NCI-H774 (cell line): ENCODE data around the gene MESP2.

Experiments used
- DNase-seq: peaks from one replicate; lab custom pipeline; 2025; lab: John Stamatoyannopoulos, UW

MESP2 gene

DNA sequence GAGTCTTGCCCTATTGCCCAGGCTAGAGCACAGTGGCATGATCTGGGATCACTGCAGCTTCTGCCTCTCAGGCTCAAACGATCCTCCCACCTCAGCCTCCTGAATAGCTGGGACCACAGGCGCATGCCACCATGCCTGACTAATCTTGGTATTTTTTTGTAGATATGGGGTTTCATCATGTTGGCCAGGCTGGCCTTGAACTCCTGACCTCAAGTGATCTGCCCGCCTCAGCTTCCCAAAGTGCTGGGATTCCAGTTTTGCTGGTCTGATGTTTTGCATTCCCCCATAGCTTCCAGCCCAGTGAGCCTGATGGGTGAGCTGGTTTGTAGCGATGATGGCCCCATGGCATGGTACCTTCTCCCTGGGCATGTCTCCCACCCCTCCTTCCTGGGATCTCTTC is 20.4 kb upstream of the MESP2 start:
- no peak for DNase-seq

DNA sequence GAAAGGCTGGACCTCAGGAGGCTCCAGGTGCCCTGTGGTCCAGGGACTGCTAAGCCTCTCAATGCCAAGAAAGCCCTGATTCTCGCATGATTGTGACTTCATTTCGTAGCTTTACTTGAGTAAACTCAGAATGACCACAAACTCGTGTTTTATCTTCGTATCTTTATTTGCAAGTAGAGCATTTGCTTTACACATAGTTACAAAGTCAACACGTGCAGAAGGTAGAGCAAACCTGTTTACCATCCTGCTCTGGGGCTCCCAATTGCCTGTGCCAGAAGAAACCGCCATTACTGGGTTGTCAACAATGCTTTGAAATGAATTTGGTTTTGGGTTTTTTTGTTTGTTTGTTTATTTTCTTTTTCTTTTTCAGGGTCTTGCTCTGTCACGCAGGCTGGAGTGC is 19.2 kb upstream of the MESP2 start:
- DNase-seq, result no peak

DNA sequence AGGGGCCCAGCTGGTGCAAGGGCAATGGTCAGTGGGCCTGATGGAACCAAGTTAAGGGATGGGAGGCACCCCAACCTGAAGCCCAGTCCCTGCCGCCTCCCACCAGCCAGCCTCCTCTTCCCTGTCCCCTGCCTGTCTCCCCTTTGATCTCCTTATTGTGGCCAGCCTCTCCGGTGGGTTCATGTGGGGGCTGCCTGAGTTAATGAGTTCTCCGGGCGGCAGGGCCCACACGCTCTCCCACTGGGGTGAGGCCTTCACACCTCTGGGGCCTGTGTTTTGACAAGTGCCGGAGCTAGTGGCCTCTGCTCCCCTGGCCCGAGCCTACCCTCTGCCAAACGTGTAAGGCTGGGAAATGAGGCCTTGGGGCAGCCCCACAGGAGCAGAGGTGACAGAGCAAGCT is 17.8 kb upstream of the MESP2 start:
- no peak for DNase-seq

DNA sequence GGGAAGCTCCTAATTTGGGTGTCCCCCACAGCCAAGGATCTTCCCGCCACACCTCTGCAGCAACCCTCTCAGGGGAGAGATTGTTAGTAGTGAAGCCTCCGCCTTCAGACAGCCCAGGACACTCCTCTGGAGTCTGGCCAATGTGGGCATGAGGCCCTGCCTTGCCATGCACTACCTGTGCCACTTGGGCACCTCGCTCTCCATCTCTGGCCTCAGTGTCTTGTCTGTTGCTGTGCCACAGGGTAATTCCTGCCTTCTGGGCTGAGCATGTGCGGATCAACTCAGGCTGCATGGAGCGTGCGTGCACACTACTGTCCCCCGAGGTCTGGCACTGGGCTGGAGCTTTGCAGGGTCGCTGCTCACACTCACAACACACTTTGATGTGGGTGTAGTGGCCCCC is 17.2 kb upstream of the MESP2 start:
- no peak for DNase-seq

DNA sequence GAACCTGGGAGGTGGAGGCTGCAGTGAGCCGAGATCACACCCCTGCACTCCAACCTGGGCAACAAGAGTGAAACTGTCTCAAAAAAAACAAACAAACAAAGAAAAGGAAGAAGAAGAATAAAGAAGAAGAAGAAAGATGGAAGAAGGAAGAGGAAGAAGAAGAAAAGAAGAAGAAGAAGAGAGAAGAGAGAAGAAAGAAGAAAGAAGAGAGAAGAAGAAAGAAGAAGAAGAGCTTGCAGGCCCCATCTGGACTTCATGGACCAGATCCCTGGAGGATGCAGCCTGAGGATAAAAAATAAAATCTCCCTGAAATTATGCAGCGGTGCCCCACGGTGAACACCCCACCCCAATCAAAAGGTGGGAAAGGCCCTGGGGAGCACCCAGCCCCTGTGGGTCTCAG is 16.3 kb upstream of the MESP2 start:
- no peak for DNase-seq

DNA sequence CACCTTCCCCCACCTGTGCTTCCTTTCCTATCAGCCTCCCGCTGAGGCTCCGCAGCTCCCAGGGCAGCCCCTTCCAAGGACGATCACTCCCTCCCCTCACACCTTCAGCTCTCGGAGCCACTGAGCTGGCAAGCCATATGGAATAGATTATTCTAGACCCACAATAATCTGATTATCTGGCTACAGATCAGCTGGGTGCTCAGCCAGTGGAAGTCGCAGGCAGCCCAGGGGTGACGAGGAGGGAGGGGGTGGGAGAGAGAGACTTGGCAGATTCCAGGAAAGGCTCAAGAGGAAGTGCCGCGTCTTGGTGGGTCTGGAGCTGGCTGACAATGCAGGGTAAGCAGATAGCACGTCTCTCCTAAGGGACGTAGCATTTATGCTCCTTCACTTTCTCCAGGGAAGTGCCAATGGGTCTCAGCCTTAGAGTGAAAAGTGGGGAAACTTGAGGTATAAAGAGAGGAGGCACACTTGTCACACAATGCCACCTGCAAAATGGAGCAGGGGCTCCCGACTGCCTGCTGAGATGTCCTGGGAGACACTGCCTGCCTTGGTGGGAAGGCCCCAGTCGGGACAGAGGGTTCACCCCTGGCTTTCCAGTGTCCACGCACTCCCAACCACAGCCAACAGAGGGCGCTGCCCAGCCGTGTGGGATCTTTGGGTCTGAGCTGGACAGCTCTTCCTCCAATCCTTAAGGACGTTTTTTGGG is 15.7 kb upstream of the MESP2 start:
- DNase-seq, result peak; percentile 49

DNA sequence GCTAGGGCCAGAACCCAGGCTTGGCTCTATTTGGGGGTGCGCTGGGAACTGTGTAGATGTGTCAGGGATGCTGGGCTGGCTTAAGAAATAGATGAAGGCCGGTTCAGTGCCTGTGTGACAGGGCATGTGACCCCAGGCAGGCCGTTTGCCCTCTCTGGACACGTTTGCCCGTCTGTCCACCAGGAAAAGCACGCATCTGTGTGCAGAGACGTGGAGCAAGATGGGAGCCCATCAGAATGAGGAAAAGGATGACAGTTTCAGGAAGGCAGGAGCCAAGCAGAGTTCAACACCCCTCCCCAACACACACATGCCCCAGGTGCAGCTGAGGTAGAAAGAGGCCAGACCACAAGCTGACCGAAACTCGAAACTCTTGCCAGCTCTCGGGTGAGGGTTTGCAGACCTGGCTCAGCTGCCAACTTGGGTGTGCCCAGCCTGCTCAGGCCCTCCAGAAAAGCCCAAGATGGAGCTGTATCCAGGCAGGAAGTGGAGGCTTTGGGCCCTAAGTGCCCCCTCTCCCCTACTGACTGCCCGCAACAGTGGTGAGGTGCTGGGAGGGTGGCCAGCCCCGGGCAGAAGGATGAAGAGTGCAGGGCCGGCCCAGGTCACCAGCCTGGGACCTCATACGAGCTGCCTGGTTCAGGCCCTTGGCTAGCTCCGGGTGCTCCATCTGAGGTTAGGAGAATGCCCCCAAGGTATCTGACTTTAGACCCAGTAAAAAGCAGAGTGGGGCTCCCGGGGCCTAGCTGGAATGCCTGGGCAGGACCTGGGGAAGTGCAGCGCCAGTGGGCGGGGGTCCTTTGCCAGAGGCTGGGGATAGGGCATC is 14.9 kb upstream of the MESP2 start:
- no peak for DNase-seq

DNA sequence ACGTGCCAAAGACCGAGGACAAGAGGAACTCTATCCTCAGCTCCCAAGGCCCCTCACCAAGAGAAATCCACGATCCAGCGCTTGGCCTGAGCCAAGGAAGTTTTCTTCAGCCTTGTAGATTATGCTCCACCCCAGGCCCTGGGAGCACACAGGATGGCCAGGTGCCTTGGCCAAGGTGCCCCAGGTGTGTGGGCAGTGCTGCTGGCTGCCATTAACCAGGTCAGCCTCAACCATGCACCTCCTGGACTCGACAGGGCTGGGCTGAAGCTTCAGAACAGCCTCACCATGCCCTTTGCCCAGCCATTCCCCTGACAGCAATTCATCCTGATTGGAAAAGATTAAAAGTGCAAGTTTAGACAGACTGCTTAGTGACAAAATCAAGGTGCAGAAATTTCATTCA is 14.2 kb upstream of the MESP2 start:
- no peak for DNase-seq

DNA sequence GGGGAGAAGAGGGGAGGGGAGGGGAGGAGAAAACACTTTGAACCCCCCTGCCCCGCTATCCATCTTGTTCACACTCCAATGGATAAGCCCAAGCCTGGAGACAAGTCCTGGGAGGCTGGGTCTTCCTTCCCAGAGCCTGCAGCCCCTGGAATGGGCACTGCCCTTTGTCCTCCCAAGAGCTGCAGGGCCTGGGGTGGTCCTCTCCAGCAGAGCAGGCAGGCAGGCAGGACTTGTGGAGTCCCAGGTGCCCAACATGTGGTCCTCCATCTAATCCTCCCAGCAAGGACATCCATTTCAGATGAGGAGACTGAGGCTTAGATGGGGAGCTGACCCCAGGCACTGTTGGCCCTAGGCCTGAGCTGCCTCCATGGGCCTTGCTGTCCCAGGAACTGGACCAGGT is 10.4 kb upstream of the MESP2 start:
- DNase-seq, result no peak

DNA sequence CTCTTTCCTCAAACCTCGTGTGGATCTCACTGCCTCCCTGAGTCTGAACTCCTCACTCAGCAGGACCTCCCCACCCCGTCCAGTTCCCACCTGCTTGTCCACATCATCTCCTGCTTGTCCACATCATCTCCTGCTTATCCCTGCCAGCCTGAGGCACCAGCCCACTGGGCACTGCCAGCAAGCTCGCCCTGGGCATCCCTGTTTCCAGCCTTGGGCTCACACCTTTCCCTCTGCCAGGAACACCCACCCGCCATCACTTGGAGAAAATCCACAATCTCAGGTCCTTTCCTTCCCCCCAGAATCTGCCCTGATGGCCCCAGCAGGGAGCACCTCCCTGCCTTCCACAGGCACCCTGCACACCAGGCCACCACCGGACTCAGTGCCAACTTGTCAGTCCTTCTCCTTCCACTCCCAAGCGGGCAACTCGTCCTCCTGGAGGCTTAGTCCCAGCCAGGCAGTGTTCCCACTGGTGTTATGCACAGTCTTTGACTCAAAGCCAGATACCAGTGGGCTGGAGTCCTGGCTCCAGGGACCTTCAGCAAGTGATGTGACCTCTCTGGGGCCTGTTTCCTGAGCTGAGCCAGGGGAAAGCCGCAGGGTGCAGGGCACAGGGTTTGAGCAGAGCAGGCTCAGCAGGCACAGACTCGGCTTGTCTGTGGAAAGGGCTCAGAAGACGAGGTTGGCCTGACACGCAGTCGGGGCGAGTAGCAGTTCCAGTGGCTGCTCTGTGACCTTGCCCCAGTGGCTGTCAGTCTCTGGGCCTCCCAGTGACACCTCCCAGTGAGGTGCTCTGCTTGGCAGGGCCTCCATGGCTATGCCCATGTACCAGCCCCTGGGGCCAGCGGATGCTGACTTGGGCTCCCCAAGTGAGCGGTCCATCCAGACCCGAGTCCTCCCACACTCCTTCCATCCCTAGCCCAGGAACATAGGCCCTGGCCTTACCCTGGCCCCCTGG is 9.5 kb upstream of the MESP2 start:
- no peak for DNase-seq

DNA sequence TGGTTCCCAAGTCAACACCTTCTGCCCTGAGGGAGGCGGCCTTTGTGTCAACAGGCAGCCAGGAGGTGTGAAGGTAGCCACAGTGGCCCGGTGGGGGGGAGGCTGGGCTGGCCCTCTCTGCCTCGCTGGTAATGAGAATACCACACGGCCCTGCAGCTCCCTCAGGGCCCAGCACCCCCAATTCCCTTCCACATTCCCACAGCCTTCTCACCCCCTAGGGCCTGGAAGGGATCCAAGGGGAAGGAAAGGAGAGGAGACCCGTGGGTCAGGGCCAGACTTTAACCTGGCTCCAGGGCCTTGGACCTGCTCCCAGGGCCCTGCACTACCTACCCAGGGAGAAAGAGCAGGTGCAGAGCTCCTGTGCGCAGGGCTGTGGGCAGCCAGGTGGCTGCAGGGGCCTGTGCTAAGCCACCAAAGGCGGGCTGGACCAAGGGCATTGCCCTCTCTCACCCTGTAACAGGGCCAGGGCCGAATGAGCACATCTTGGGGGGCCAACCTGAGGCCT is 8.7 kb upstream of the MESP2 start:
- no peak for DNase-seq

DNA sequence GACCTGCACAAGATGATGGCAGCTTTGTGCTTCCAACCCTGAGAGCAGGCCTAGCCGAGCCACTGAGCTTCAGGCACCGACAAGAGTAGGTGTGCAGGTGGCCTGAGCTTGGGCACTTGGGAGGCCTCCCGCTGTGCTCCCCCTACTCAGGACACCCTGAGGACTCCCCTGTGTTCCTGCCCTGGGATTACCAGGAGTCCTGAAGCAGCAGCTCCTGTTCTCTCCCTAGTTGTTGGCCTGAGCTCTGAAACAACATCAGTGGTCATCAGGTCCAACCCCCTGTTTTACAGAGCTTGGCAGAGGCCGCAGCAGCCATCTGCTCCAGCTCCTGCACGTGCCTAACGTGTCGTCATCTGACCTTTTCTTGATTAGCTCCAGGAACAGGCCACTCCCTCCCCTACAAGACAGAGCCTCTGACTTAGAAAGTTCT is 8.0 kb upstream of the MESP2 start:
- no peak for DNase-seq

DNA sequence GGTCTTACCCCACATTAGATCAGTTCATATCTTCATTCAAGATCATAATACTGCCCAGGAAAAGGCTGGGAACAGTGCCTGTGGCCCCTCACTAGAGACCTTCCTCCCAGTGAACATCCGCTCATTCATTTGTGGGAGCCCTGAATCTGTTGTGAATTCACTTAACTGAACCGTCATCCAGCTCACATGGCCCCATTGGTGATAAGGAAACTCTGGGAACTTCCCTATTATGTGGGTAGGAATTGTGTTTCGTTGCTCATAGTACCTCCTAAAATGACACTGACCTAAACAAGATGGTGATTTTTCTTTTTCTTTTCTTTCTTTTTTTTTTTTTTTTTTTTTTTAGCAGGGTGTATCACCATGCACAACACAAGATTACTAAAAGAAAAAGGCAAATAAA is 6.8 kb upstream of the MESP2 start:
- DNase-seq, result no peak

DNA sequence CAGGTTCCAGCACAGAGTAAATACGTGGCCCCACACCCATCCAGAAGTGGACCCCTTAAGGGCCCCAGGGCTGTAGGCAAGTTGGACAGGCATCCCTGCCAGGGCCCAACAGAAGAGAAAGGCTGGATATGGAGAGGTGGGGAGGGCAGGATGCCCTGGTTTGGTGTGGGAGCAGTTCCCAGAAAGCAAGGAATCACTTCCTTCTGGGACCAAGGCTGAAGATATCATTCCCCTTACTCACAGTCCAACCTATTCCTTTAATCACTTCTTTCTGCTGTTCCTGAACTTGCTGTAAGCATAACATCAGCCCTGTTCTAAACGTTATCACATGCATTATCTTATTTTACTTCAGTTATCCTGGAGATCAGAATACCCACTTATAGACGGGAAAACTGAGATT is 6.1 kb upstream of the MESP2 start:
- no peak for DNase-seq

DNA sequence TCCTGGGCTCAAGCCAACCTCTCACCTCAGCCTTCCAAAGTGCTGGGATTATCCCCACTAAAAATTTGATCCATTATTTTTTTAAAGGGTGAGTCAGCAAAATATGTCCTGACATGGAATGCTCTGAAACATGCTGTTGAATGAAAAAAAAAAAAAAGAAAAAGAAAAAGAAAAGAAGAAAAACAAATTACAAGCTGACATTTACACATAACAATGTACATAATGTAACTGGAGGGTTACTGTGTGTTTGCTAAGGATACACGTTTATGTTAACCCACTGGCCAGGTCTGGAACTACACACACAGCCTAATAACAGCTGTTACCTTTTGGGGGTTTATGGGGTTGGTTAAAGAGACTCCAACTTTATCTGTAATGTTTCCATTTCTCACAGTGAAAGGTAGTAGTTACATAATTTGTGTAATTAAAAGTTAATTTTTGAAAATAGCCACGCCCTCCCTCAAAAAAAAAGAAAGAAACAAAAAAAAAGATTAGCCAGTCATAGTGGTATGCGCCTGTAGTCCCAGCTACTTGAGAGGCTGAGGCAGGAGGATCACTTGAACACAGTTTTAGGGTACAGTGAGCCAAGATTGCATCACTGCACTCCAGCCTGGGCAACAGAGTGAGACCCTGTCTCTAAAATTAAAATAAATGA is 3.1 kb upstream of the MESP2 start:
- no peak for DNase-seq

DNA sequence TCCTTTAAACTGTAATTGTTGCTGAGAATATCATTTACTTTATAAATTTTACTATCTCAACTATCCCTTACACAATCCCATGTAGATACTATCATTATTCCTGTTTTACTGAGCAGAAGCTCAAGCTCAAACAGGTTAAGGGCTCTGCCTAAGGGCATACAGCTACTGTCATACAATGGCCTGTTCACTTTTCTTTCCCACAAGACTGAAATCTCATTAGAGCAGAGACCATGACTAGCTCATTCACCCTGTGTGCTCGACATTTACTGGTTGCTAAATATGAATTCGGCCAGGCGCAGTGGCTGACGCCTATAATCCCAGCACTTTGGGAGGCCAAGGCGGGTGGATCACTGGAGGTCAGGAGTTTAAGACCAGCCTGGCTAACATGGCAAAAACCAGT is 1.6 kb upstream of the MESP2 start:
- DNase-seq, result no peak

DNA sequence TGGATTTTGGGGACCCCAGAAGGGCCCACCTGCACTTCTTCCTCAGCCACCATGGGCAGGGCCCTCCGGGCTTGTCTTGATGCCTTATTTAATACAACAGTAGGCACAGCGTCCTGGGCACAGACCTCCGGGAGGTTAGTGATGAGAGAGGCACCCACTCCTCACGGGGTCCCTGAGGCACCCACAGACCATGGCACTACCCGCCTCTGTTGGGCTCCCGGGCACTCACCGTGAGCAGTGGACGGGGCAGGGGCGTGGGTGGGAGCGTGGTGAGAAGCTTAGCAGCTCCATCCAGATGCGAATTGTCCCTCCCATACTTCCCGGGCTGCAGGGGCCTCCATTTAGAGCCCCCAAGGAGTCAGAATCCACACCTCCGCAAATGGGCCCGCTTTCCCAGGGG is 317 bp upstream of the MESP2 start:
- no peak for DNase-seq

DNA sequence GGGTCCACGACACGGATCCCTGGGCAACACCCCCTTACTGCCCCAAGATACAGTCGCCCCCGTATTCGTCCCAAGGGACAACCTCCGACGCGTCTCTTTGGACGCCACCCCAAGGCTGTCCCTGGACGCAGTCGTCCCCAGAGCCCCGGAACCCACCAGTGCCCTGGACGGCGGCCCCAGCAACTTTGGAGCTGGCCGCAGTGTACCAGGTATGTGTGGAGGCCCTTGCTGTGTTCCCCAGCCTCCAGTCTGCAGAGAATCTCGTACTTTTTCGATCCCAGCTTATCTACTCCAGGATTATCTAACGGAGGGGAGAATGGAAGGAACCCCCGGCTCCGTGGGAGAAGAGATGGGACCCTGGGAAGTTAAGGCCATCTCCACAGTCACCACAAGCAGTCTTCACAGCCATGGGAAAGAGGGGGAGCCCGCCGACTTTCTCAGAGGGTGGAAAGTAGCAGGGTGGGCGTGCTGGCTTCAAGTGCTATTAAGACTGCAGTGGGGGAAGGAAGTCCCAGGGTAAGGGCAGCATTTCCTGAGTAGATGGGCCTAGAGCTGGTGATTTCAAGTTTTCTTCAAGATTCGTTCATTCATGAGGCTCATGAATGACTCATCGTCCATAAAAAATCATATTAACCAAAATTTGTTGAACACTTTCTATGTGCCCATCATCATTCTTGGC is 1.1 kb downstream of the MESP2 start:
- no peak for DNase-seq

DNA sequence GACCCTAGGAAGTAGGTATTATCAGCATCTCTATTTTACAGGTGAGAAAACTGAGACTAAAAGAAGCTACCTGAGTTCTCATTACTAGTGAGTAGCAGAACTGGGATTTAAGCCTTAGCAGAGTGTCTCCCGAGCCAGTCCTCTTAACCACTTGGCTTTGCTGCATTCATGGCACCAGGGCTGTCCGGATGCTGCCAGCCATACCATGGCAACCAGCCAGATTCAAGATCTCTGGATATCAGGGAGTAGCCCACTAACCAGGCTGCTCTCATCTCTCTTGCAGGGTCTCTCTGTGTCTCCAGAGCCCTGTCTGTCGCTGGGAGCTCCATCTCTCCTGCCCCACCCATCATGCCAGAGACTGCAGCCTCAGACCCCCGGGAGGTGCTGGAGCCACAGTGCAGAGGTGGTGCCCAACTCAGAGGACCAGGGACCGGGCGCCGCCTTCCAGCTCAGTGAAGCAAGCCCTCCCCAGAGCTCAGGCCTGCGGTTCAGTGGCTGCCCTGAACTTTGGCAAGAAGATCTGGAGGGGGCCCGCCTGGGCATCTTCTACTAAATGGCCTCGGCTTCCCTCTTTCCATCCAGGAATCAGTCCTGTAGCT is 1.7 kb downstream of the MESP2 start:
- DNase-seq, result no peak

DNA sequence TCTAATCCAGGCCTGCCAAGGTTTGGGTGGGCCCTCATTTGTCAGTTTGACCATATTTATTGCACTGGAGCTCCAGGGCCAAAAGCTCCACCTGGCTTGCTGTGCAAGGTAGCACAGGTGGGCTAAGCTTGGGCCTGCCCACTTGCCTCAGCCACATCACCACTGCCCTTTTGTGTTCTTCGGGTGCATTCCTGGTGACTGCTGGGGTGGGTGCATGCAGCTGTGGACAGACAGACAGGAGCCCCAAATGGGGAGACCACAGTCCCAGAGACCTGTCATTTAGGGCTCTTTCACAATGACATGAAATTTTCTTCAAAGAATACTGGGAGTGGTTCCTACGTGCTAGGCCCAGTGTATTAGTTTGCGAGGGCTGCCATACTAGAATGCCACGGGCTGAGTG is 2.7 kb downstream of the MESP2 start:
- DNase-seq, result no peak

DNA sequence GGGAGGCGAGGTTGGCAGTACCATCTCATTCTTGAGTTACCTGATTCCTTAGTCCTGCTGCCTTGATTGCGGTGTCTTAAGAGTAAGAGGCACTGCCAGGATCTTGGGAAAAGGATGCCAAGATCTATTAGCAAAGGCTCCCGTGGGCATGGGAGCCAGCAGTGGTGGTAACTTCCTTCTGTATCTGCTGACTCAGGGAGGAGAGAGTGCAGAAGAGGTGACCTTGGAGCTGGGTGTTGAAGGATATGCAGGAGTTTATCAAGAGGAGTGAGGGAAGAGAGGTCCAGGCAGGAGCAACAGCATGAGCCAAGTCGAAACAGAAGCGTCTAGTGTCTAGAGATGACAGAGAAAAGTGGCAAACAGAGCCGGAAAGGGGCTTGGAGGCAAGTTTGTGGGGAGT is 4.5 kb downstream of the MESP2 start:
- no peak for DNase-seq
